ENCODE data around the gene BCAS3. TPM values are rescaled to one million over a fixed set of nuclear protein-coding genes. Genes with fewer than 3 reads are reported as not detected.

BCAS3 gene
- total RNA-seq, 1 experiment from 2014 or later: 26.3 TPM

GRCh38 chr17:60751884-60752283, 74.2 kb downstream of the BCAS3 start (continued):
- TF ChIP-seq ATF3 (IDR thresholded peaks at IDR 0.05) (no peak), TCF7L2 (IDR thresholded peaks at IDR 0.05; ENCODE audit: borderline replicate concordance, extremely low read depth, insufficient read depth, insufficient read length) (no peak)

- no peaks in the 10 kb centered on the region for H3K4me1 ChIP-seq (ENCODE audit: control insufficient read depth in 1 of 2, insufficient read depth in 2 of 2, low read length in 2 of 2)
- RAD21 ChIA-PET (ENCODE audit: low non-redundant PET in 1 of 2, low total read pairs in 2 of 2, uncharacterized antibody in 2 of 2, unreplicated experiment in 2 of 2): no interaction called here
- H3K9ac ChIP-seq (ENCODE audit: low read length): no peak overlapping the region
- POLR2A ChIA-PET: no interaction called here
- H4K20me1 ChIP-seq (ENCODE audit: insufficient read depth): no peaks in the 10 kb centered on the region
- no peak for DNase-seq (ENCODE audit: low read depth, low spot score)
- CTCF ChIA-PET: no interaction called here
- no TSS peak for BruUV-seq (replicated peaks)
- H3K4me3 ChIP-seq (replicated peaks in 1 of 2; ENCODE audit: low read depth in 1 of 2, low read length in 2 of 2): no peak overlapping the region
- no peaks in the 10 kb centered on the region for H3K9me2 ChIP-seq (ENCODE audit: insufficient read depth)
- intact Hi-C loops (cut with micrococcal nuclease): no loop called here
- no peaks in the 10 kb centered on the region for H3K9me3 ChIP-seq (ENCODE audit: control insufficient read depth in 1 of 2, insufficient read depth in 1 of 2, low read depth in 1 of 2, low read length in 2 of 2)
- no peak for ATAC-seq
- no peak overlapping the region for H3K4me2 ChIP-seq (ENCODE audit: low read length)
- H3K27me3 ChIP-seq (ENCODE audit: insufficient read depth, low read length): no peaks in the 10 kb centered on the region
- TF ChIP-seq YY1 (IDR thresholded peaks at IDR 0.05; ENCODE audit: extremely low read depth, insufficient replicate concordance, low read depth, low read length) (no peak), RAD21 (IDR thresholded peaks at IDR 0.05; ENCODE audit: low read depth) (no peak), TCF7L2 (IDR thresholded peaks at IDR 0.05; ENCODE audit: borderline replicate concordance, extremely low read depth, insufficient read depth, insufficient read length) (no peak), EGR1 (IDR thresholded peaks at IDR 0.05; ENCODE audit: low read depth) (no peak), CBX3 (IDR thresholded peaks at IDR 0.05; ENCODE audit: low read depth) (no peak), FOSL1 (IDR thresholded peaks at IDR 0.05; ENCODE audit: low read depth) (no peak)
- H3K36me3 ChIP-seq (ENCODE audit: control insufficient read depth in 1 of 2, insufficient read depth in 2 of 2, low read length in 2 of 2): no peaks in the 10 kb centered on the region
- no peaks in the 10 kb centered on the region for H3K79me2 ChIP-seq (ENCODE audit: insufficient read depth, low read length)
- no peak overlapping the region for H3K27ac ChIP-seq (ENCODE audit: low read depth, low read length)
- H2AFZ ChIP-seq (ENCODE audit: low read depth, low read length, poor library complexity, severe bottlenecking): no peak overlapping the region
Measured at GRCh38 chr17:60752873-60753577, 75.4 kb downstream of the BCAS3 start.

All from HCT116 (cell line).